ENCODE results near the gene RNF32.

DNA sequence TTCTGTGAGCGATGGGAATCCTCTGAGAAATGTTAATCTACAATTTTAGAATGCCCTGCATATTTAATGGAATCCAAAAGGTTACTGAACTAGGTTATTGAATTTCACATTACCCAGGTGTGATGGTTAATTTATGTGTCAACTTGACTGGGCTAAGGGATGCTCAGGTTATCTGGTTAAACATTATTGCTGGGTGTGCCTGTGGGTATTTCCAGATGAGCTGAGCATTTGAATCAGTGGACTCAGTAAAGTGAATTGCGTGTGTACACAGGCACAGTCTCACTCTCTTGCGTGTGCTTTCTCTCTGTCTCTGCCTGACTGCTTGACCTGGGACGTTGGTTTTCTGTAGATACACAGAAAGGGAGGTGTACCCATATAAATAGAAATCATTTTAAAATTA lies 21.7 kb downstream of the RNF32 start:
- TF ChIP-seq, protein P1, sequence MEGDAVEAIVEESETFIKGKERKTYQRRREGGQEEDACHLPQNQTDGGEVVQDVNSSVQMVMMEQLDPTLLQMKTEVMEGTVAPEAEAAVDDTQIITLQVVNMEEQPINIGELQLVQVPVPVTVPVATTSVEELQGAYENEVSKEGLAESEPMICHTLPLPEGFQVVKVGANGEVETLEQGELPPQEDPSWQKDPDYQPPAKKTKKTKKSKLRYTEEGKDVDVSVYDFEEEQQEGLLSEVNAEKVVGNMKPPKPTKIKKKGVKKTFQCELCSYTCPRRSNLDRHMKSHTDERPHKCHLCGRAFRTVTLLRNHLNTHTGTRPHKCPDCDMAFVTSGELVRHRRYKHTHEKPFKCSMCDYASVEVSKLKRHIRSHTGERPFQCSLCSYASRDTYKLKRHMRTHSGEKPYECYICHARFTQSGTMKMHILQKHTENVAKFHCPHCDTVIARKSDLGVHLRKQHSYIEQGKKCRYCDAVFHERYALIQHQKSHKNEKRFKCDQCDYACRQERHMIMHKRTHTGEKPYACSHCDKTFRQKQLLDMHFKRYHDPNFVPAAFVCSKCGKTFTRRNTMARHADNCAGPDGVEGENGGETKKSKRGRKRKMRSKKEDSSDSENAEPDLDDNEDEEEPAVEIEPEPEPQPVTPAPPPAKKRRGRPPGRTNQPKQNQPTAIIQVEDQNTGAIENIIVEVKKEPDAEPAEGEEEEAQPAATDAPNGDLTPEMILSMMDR (IDR thresholded peaks at IDR 0.05): no peak
- no peak for TF ChIP-seq POLR2A (IDR thresholded peaks at IDR 0.05)
